Calu3 (cell line): Measurements from ENCODE around the gene LRRC30. TPM values are rescaled to one million over a fixed set of nuclear protein-coding genes. Genes with fewer than 3 reads are reported as not detected.

Source experiments
- BruUV-seq: library from RNA; stranded (reverse); fragments of 400-500 nt; replicated peaks from 2 replicates; lab custom pipeline; 2021; lab: Mats Ljungman, UMichigan
- CTCF ChIA-PET: fragments of 300-600 bp; sonication (Branson Sonifier 250); formaldehyde crosslinking; loops from one replicate; lab custom pipeline; 2022; ENCODE audit warnings: antibody characterized with exemption; lab: Charles Lee
- DNase-seq: peaks from one replicate; pipeline ENCODE4 v3.0.0; 2022
- H3K27ac Mint-ChIP-seq: one replicate; pipeline ENCODE4 v1.8.0; 2022; ENCODE audit warnings: mixed read lengths; ENCODE audit not compliant: unreplicated experiment
- H3K27me3 Mint-ChIP-seq: one replicate; pipeline ENCODE4 v1.8.0; 2022; ENCODE audit warnings: mixed read lengths; ENCODE audit not compliant: unreplicated experiment
- H3K36me3 Mint-ChIP-seq: one replicate; pipeline ENCODE4 v1.8.0; 2022; ENCODE audit warnings: mild to moderate bottlenecking, moderate library complexity, mixed read lengths; ENCODE audit not compliant: insufficient read depth, unreplicated experiment
- H3K4me1 Mint-ChIP-seq: one replicate; pipeline ENCODE4 v1.8.0; 2022; ENCODE audit warnings: mild to moderate bottlenecking, low read depth, mixed read lengths; ENCODE audit not compliant: unreplicated experiment
- H3K4me3 Mint-ChIP-seq: one replicate; pipeline ENCODE4 v1.8.0; 2022; ENCODE audit warnings: mild to moderate bottlenecking, low read depth, moderate library complexity, mixed read lengths; ENCODE audit not compliant: unreplicated experiment
- H3K9me3 Mint-ChIP-seq: one replicate; pipeline ENCODE4 v1.8.0; 2022; ENCODE audit warnings: low read depth, mixed read lengths; ENCODE audit not compliant: unreplicated experiment
- intact Hi-C: fragments of 100-400 bp; cut with micrococcal nuclease; formaldehyde crosslinking; loops from one replicate; pipeline ENCODE4 v1.10.0; 2022; ENCODE audit not compliant: unreplicated experiment
- total RNA-seq: library from RNA; stranded (reverse); gene quantifications from 2 replicates; pipeline ENCODE4 v1.2.3, GENCODE V29; 2022
- TF ChIP-seq, protein P1 (sequence below): fragments of 200-600 bp; IDR thresholded peaks from one replicate; pipeline ENCODE4 v1.8.0; 2022; ENCODE audit warnings: antibody characterized with exemption; ENCODE audit not compliant: unreplicated experiment

LRRC30 gene
- total RNA-seq, 1 experiment from 2014 or later, result not detected

DNA sequence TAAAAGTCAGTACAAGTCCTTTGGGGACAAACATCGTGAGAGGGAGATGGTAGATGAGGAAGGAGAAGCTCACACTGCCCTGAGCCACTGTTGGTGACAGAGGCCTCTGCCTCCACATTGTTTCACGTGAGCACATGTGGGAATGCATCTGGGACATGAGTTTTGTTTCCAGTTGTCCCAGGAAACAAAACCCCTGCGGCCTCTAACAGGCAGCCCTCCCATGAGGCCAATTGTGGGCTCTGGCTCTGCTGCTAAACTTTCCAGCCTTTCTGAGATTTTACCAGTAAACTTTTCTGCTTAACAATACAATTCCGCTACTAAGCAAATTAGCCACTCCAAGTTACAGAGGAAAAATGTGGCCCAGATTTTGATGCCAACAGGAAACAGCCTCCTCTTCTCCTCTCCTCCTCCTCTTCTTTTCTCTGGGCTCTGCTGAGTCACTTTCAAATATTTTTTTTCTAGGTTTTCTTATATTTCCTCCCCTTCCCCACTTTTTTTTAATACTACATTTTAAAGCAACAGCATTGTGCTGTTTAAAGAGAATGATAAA lies 23.4 kb upstream of the LRRC30 start:
- no peaks in the 10 kb centered on the region for H3K9me3 Mint-ChIP-seq
- no peak for DNase-seq
- H3K4me1 Mint-ChIP-seq, result no peaks in the 10 kb centered on the region
- BruUV-seq, result no TSS peak
- H3K27ac Mint-ChIP-seq, result no peak overlapping the region
- no peaks in the 10 kb centered on the region for H3K36me3 Mint-ChIP-seq
- no peak overlapping the region for H3K4me3 Mint-ChIP-seq
- peaks cover 32% of the 10 kb centered on the region for H3K27me3 Mint-ChIP-seq
- TF ChIP-seq, protein P1, sequence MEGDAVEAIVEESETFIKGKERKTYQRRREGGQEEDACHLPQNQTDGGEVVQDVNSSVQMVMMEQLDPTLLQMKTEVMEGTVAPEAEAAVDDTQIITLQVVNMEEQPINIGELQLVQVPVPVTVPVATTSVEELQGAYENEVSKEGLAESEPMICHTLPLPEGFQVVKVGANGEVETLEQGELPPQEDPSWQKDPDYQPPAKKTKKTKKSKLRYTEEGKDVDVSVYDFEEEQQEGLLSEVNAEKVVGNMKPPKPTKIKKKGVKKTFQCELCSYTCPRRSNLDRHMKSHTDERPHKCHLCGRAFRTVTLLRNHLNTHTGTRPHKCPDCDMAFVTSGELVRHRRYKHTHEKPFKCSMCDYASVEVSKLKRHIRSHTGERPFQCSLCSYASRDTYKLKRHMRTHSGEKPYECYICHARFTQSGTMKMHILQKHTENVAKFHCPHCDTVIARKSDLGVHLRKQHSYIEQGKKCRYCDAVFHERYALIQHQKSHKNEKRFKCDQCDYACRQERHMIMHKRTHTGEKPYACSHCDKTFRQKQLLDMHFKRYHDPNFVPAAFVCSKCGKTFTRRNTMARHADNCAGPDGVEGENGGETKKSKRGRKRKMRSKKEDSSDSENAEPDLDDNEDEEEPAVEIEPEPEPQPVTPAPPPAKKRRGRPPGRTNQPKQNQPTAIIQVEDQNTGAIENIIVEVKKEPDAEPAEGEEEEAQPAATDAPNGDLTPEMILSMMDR, result no peak
- CTCF ChIA-PET, result no interaction called here
- intact Hi-C loops, result no loop called here

DNA sequence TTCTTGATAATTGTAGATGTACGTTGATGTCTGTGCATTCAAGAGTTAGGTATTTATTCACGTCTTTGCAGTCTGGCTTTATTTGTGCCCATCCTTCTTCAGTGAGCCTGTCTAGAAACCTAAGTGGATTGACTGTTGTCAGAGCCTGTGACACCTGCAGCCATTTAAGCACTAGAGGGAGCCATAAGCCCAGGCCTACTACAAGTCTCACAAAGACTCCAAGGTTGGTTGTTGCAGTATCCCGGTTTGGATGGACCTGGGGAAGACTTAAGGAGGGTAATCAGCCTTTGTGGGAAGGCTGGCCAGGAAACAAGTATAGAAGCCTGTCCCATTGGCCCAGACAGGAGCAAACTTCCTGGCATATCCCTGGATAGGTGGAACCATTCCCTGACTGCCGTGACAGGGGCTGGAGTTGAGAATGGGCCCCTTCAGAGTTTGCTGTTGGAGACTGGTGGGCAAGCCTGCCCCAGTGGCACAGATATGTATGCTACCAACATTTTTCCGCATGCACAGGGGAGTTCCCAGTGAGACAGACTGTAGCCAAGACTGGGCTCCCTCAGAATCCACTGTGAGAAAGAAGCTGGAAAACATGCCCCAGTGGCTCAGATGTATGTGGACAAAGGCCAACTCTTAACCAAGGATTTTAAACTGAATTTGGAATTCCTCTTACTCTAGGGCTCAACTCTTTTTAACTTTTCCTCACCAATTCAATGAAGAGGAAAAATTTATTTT lies 9.3 kb upstream of the LRRC30 start:
- no peak overlapping the region for H3K27ac Mint-ChIP-seq
- no TSS peak for BruUV-seq
- H3K27me3 Mint-ChIP-seq, result peaks cover 31% of the 10 kb centered on the region
- CTCF ChIA-PET, result interaction anchor here (1.3 kb wide), 1 partner anchor 1259 kb away, joined by 3 read pairs; no protein-coding TSS in a partner anchor
- H3K4me1 Mint-ChIP-seq, result no peaks in the 10 kb centered on the region
- H3K4me3 Mint-ChIP-seq, result no peak overlapping the region
- DNase-seq, result peak; percentile 60
- TF ChIP-seq, protein P1, result peak; percentile 79
- H3K36me3 Mint-ChIP-seq, result no peaks in the 10 kb centered on the region
- intact Hi-C loops, result loop anchor here (5.0 kb wide), 1 partner anchor 1261 kb away; no protein-coding TSS in a partner anchor
- H3K9me3 Mint-ChIP-seq, result no peaks in the 10 kb centered on the region

DNA sequence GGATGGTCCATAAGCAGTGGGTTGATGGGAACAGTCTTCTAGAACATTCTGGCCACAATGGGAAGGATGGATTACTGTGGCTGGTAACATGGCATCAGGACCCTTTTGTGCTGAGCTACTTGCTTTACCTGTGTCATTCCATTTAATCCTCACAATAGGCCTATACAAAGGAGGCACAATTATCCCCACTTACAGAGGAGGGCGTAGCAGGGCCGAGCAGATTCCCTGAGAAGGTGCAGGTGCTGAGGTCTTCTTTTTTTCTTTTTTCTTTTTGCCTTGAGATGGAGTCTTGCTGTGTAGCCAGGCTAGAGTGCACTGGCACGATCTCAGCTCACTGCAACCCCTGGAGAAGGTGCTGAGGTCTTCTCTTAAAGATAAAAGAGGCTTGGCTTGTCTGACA lies 6.7 kb upstream of the LRRC30 start:
- no TSS peak for BruUV-seq
- no peak for DNase-seq
- intact Hi-C loops, result loop anchor here (5.0 kb wide), 1 partner anchor 1258 kb away; no protein-coding TSS in a partner anchor
- Mint-ChIP-seq H3K4me3 (no peak overlapping the region), H3K9me3 (no peaks in the 10 kb centered on the region), H3K27ac (no peak overlapping the region), H3K36me3 (no peaks in the 10 kb centered on the region), H3K4me1 (no peaks in the 10 kb centered on the region), H3K27me3 (peaks cover 37% of the 10 kb centered on the region)
- CTCF ChIA-PET, result interaction anchor here (0.6 kb wide), 1 partner anchor 18 kb away, joined by 4 read pairs; no protein-coding TSS in a partner anchor
- TF ChIP-seq, protein P1, result no peak

DNA sequence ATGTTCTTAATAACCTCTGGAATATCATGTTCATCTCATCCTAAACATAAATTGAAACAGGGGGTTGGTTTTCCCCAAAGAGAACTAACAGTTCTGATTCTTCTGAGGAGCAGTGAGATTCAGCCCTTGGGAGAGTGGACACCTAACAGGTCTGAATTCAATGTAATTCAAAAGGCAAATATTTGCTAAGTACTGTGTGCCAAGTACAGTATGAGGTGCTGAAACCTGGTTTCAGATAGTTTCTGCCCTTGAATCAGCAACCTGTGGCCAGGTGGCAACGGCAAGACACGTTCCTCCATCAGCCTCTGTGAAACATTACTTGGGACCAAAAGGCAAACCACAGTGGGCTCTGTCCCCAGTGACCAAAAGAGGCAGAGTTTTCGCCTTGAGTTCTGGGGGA lies 1.3 kb downstream of the LRRC30 start:
- no peaks in the 10 kb centered on the region for H3K4me1 Mint-ChIP-seq
- DNase-seq, result no peak
- BruUV-seq, result no TSS peak
- no peaks in the 10 kb centered on the region for H3K9me3 Mint-ChIP-seq
- intact Hi-C loops, result no loop called here
- H3K4me3 Mint-ChIP-seq, result no peak overlapping the region
- TF ChIP-seq, protein P1, result no peak
- H3K36me3 Mint-ChIP-seq, result no peaks in the 10 kb centered on the region
- CTCF ChIA-PET, result no interaction called here
- no peak overlapping the region for H3K27ac Mint-ChIP-seq
- H3K27me3 Mint-ChIP-seq, result peaks cover 81% of the 10 kb centered on the region
